Natural killer cell (primary cell): ENCODE data around the gene PTPN9. TPM values are rescaled to one million over a fixed set of nuclear protein-coding genes. Genes with fewer than 3 reads are reported as not detected.

Source experiments
- ATAC-seq, 3 donors: fragments of 150-1000 bp in 2 of 3; fragments of 200-7000 bp in 1 of 3; cut with Tn5 transposase; 1 replicate in 1 of 3; 2 replicates in 2 of 3; pipeline ENCODE4 v1.10.0; 2021; ENCODE audit warnings: mild to moderate bottlenecking in 2 of 3, moderate library complexity in 2 of 3
- DNase-seq, 2 donors: peaks; one replicate each; pipeline versions ENCODE4 v3.0.0 to v3.0.0-alpha.2; 2013 to 2021; ENCODE audit warnings: mixed read lengths in 1 of 2
- H3K27ac ChIP-seq: one replicate; pipeline ENCODE4 v1.5.1; 2013; ENCODE audit warnings: mild to moderate bottlenecking, low read length
- H3K27me3 ChIP-seq: one replicate; pipeline ENCODE4 v1.6.1; 2013; ENCODE audit warnings: low read length; ENCODE audit not compliant: control insufficient read depth, insufficient read depth
- H3K36me3 ChIP-seq: one replicate; pipeline ENCODE4 v1.6.1; 2013; ENCODE audit warnings: low read length; ENCODE audit not compliant: control insufficient read depth, insufficient read depth
- H3K4me1 ChIP-seq: one replicate; pipeline ENCODE4 v1.6.1; 2013; ENCODE audit warnings: low read length; ENCODE audit not compliant: control insufficient read depth, insufficient read depth
- H3K4me3 ChIP-seq: one replicate; pipeline ENCODE4 v1.5.1; 2013; ENCODE audit warnings: low read length
- H3K9me3 ChIP-seq: one replicate; pipeline ENCODE4 v1.6.1; 2013; ENCODE audit warnings: low read length; ENCODE audit not compliant: control insufficient read depth, insufficient read depth
- H3K27ac Mint-ChIP-seq, 2 donors: one replicate each; pipeline ENCODE4 v1.8.0; 2022; ENCODE audit warnings: mild to moderate bottlenecking in 2 of 2, mixed read lengths in 2 of 2, moderate library complexity in 1 of 2
- H3K27me3 Mint-ChIP-seq, 2 donors: one replicate each; pipeline ENCODE4 v1.8.0; 2022; ENCODE audit warnings: low read depth in 2 of 2, mixed read lengths in 2 of 2
- H3K36me3 Mint-ChIP-seq: one replicate; pipeline ENCODE4 v1.8.0; 2022; ENCODE audit warnings: mixed read lengths
- H3K4me1 Mint-ChIP-seq, 2 donors: one replicate each; pipeline ENCODE4 v1.8.0; 2022; ENCODE audit warnings: mixed read lengths in 2 of 2
- H3K4me3 Mint-ChIP-seq: one replicate; pipeline ENCODE4 v1.8.0; 2022; ENCODE audit warnings: mild to moderate bottlenecking, moderate library complexity, mixed read lengths
- H3K9me3 Mint-ChIP-seq, 2 donors: one replicate each; pipeline ENCODE4 v1.8.0; 2022; ENCODE audit warnings: mixed read lengths in 2 of 2
- CTCF ChIP-seq: fragments of 200-600 bp; IDR thresholded peaks from one replicate; pipeline ENCODE4 v1.8.0; 2022; ENCODE audit warnings: antibody characterized with exemption
- WGBS: methylation state at CpG from one replicate; pipeline ENCODE4 v1.1.7; 2013; ENCODE audit warnings: missing lambda C conversion rate; ENCODE audit not compliant: insufficient coverage; 5-methylcytosine and 5-hydroxymethylcytosine counted together
- intact Hi-C: fragments of 100-400 bp; cut with micrococcal nuclease; formaldehyde crosslinking; loops from one replicate; pipeline ENCODE4 v1.14.2; 2022
- total RNA-seq, 4 donors: library from RNA; stranded (reverse); fragments of 120-200 nt in 1 of 4; gene quantifications; one replicate each; pipeline versions ENCODE4 v1.2.3 to v1.2.4, GENCODE V29; 2013 to 2022

PTPN9 gene
- total RNA-seq, 3 donors from 2014 or later (not counting 1 experiment from before 2014, with no cell fraction given), result 28.3 to 33.0 (median 28.9) TPM

- H3K9me3 ChIP-seq, result no peaks in the 10 kb centered on the region
- H3K27me3 Mint-ChIP-seq, result no peaks in the 10 kb centered on the region
- intact Hi-C loops, result no loop called here
- H3K4me1 Mint-ChIP-seq, result peaks cover 9 to 36% of the 10 kb centered on the region in 2 donors
- H3K9me3 Mint-ChIP-seq, result no peaks in the 10 kb centered on the region
- H3K27ac Mint-ChIP-seq, result no peak overlapping the region
- H3K36me3 Mint-ChIP-seq, result no peaks in the 10 kb centered on the region
- H3K27me3 ChIP-seq, result no peaks in the 10 kb centered on the region
- peaks cover 26% of the 10 kb centered on the region for H3K36me3 ChIP-seq
- no peak overlapping the region for H3K4me3 Mint-ChIP-seq
- ATAC-seq, result no peak
- H3K27ac ChIP-seq, result no peak overlapping the region
- DNase-seq, result no peak
- WGBS, result 89% methylated on average over 3 of the region's 3 CpGs
- no peak for TF ChIP-seq CTCF
- H3K4me3 ChIP-seq, result no peak overlapping the region
- no peaks in the 10 kb centered on the region for H3K4me1 ChIP-seq
Measured at GRCh38 chr15:75428152-75428551, 151.0 kb downstream of the PTPN9 start.

GRCh38 chr15:75425966-75426500 lies 153.1 kb downstream of the PTPN9 start:
- no peaks in the 10 kb centered on the region for H3K4me1 ChIP-seq
- no peak for DNase-seq
- H3K36me3 ChIP-seq, result peaks cover 46% of the 10 kb centered on the region
- H3K36me3 Mint-ChIP-seq, result no peaks in the 10 kb centered on the region
- ATAC-seq, result no peak
- intact Hi-C loops, result no loop called here
- H3K9me3 Mint-ChIP-seq, result no peaks in the 10 kb centered on the region
- no peaks in the 10 kb centered on the region for H3K27me3 ChIP-seq
- 80% methylated on average over 1 of the region's 3 CpGs for WGBS
- H3K4me1 Mint-ChIP-seq, result peaks cover 17 to 40% of the 10 kb centered on the region in 2 donors
- no peak overlapping the region for H3K4me3 ChIP-seq
- no peaks in the 10 kb centered on the region for H3K27me3 Mint-ChIP-seq
- H3K27ac ChIP-seq, result no peak overlapping the region
- no peak for TF ChIP-seq CTCF
- H3K4me3 Mint-ChIP-seq, result no peak overlapping the region
- H3K9me3 ChIP-seq, result no peaks in the 10 kb centered on the region
- peak overlapping the region; percentile 63 to 71 for H3K27ac Mint-ChIP-seq

- no peak overlapping the region for H3K4me3 Mint-ChIP-seq
- ATAC-seq (peak in 1 of 3 donors; percentile 50), DNase-seq (no peak)
- no peaks in the 10 kb centered on the region for H3K36me3 Mint-ChIP-seq
- intact Hi-C loops, result no loop called here
- peaks cover 17 to 23% of the 10 kb centered on the region in 2 donors for H3K4me1 Mint-ChIP-seq
- peaks cover 50% of the 10 kb centered on the region for H3K36me3 ChIP-seq
- WGBS, result 79% methylated on average over 5 of the region's 5 CpGs
- H3K4me3 ChIP-seq, result no peak overlapping the region
- H3K9me3 Mint-ChIP-seq, result no peaks in the 10 kb centered on the region
- no peaks in the 10 kb centered on the region for H3K27me3 Mint-ChIP-seq
- H3K4me1 ChIP-seq, result no peaks in the 10 kb centered on the region
- H3K27me3 ChIP-seq, result no peaks in the 10 kb centered on the region
- no peak overlapping the region for H3K27ac ChIP-seq
- H3K27ac Mint-ChIP-seq, result peak overlapping the region; percentile 69 to 77
- H3K9me3 ChIP-seq, result no peaks in the 10 kb centered on the region
- TF ChIP-seq CTCF, result no peak
Measured at GRCh38 chr15:75422554-75422953, 156.6 kb downstream of the PTPN9 start.

- TF ChIP-seq CTCF, result no peak
- H3K9me3 ChIP-seq, result no peaks in the 10 kb centered on the region
- H3K36me3 ChIP-seq, result peaks cover 44% of the 10 kb centered on the region
- Mint-ChIP-seq H3K4me3 (no peak overlapping the region), H3K9me3 (no peaks in the 10 kb centered on the region), H3K27ac (peak overlapping the region in 1 of 2 donors; percentile 41), H3K27me3 (no peaks in the 10 kb centered on the region), H3K4me1 (peaks cover 15 to 16% of the 10 kb centered on the region in 2 donors), H3K36me3 (no peaks in the 10 kb centered on the region)
- H3K4me1 ChIP-seq, result no peaks in the 10 kb centered on the region
- no peaks in the 10 kb centered on the region for H3K27me3 ChIP-seq
- intact Hi-C loops, result no loop called here
- H3K4me3 ChIP-seq, result no peak overlapping the region
- no peak for DNase-seq
- no peak for ATAC-seq
- H3K27ac ChIP-seq, result no peak overlapping the region
Measured at GRCh38 chr15:75420698-75421097, 158.4 kb downstream of the PTPN9 start.
